BE2C (cell line): ENCODE results near the gene PCNX1.

ENCODE experiments used
- DNase-seq: peaks from one replicate; pipeline ENCODE4 v3.0.0-alpha.2; 2020
- H3K27me3 ChIP-seq: fragments of 250-450 bp; sonication (Bioruptor Pico); 2 replicates; pipeline ENCODE4 v1.5.1; 2020; ENCODE audit warnings: mild to moderate bottlenecking
- H3K36me3 ChIP-seq: fragments of 250-450 bp; sonication (Bioruptor Pico); 2 replicates; pipeline ENCODE4 v1.5.1; 2020; ENCODE audit warnings: mild to moderate bottlenecking
- H3K4me1 ChIP-seq: fragments of 250-450 bp; sonication (Bioruptor Pico); 2 replicates; pipeline ENCODE4 v1.5.1; 2020
- H3K4me3 ChIP-seq: 2 replicates; pipeline ENCODE4 v1.5.1; 2011; ENCODE audit warnings: low read depth, low read length
- H3K9me3 ChIP-seq: fragments of 250-450 bp; sonication (Bioruptor Pico); 2 replicates; pipeline ENCODE4 v1.5.1; 2020
- CTCF ChIP-seq: IDR thresholded peaks from 2 replicates; pipeline ENCODE4 v1.5.1; 2012; ENCODE audit warnings: mild to moderate bottlenecking, low read depth, low read length

Gene PCNX1

GRCh38 chr14:71021347-71022011 is 114.2 kb downstream of the PCNX1 start:
- H3K36me3 ChIP-seq, result peaks cover 36% of the 10 kb centered on the region
- DNase-seq, result no peak
- no peaks in the 10 kb centered on the region for H3K9me3 ChIP-seq
- peaks cover 4% of the 10 kb centered on the region; the same call in 1 of the 2 replicates for H3K4me1 ChIP-seq
- no peak for TF ChIP-seq CTCF
- 0 out of 2 replicates have a peak, but pooled peaks cover 2% of the 10 kb centered on the region for H3K27me3 ChIP-seq
- H3K4me3 ChIP-seq, result no peak overlapping the region

GRCh38 chr14:71022012-71022869 is 115.0 kb downstream of the PCNX1 start:
- Histone ChIP-seq H3K4me3 (no peak overlapping the region), H3K27me3 (0 out of 2 replicates have a peak, but pooled peaks cover 2% of the 10 kb centered on the region), H3K36me3 (peaks cover 36% of the 10 kb centered on the region), H3K9me3 (no peaks in the 10 kb centered on the region), H3K4me1 (peaks cover 4% of the 10 kb centered on the region; the same call in 1 of the 2 replicates)
- no peak for DNase-seq
- no peak for TF ChIP-seq CTCF

GRCh38 chr14:71022939-71023338 is 115.7 kb downstream of the PCNX1 start:
- DNase-seq, result no peak
- no peak for TF ChIP-seq CTCF
- peaks cover 4% of the 10 kb centered on the region; the same call in 1 of the 2 replicates for H3K4me1 ChIP-seq
- H3K4me3 ChIP-seq, result no peak overlapping the region
- peaks cover 36% of the 10 kb centered on the region for H3K36me3 ChIP-seq
- H3K9me3 ChIP-seq, result no peaks in the 10 kb centered on the region
- 0 out of 2 replicates have a peak, but pooled peaks cover 2% of the 10 kb centered on the region for H3K27me3 ChIP-seq

GRCh38 chr14:71029236-71029781 is 122.0 kb downstream of the PCNX1 start:
- Histone ChIP-seq H3K4me1 (no peaks in the 10 kb centered on the region), H3K27me3 (no peaks in the 10 kb centered on the region), H3K9me3 (no peaks in the 10 kb centered on the region), H3K4me3 (no peak overlapping the region), H3K36me3 (peaks cover 5% of the 10 kb centered on the region)
- no peak for TF ChIP-seq CTCF
- no peak for DNase-seq

GRCh38 chr14:71031000-71031399 is 123.7 kb downstream of the PCNX1 start:
- H3K4me1 ChIP-seq, result no peaks in the 10 kb centered on the region
- peaks cover 14% of the 10 kb centered on the region for H3K36me3 ChIP-seq
- no peak overlapping the region for H3K4me3 ChIP-seq
- H3K9me3 ChIP-seq, result no peaks in the 10 kb centered on the region
- DNase-seq, result no peak
- TF ChIP-seq CTCF, result no peak
- no peaks in the 10 kb centered on the region for H3K27me3 ChIP-seq

GRCh38 chr14:71036433-71036832 is 129.2 kb downstream of the PCNX1 start:
- TF ChIP-seq CTCF, result no peak
- H3K4me3 ChIP-seq, result no peak overlapping the region
- no peaks in the 10 kb centered on the region for H3K27me3 ChIP-seq
- H3K9me3 ChIP-seq, result no peaks in the 10 kb centered on the region; the same call in 1 of the 2 replicates
- DNase-seq, result no peak
- no peaks in the 10 kb centered on the region for H3K4me1 ChIP-seq
- H3K36me3 ChIP-seq, result peaks cover 38% of the 10 kb centered on the region
